BLaER1 (cell line): Measurements from ENCODE around the gene TMEM121B.

Source experiments
- H3K27ac ChIP-seq: shearing (Covaris generic); formaldehyde crosslinking; 2 replicates; pipeline ENCODE4 v1.8.1; 2022
- H3K27me3 ChIP-seq: shearing (Covaris generic); formaldehyde crosslinking; 2 replicates; pipeline ENCODE4 v1.8.1; 2022
- H3K36me3 ChIP-seq: shearing (Covaris generic); formaldehyde crosslinking; 2 replicates; pipeline ENCODE4 v1.8.1; 2022
- H3K4me1 ChIP-seq: shearing (Covaris generic); formaldehyde crosslinking; 2 replicates; pipeline ENCODE4 v1.8.1; 2022
- H3K4me2 ChIP-seq: shearing (Covaris generic); formaldehyde crosslinking; 2 replicates; pipeline ENCODE4 v1.8.1; 2022
- H3K4me3 ChIP-seq: shearing (Covaris generic); formaldehyde crosslinking; 2 replicates; pipeline ENCODE4 v1.8.1; 2022
- H3K9ac ChIP-seq: shearing (Covaris generic); formaldehyde crosslinking; 2 replicates; pipeline ENCODE4 v1.8.1; 2022
- H3K9me3 ChIP-seq: shearing (Covaris generic); formaldehyde crosslinking; 2 replicates; pipeline ENCODE4 v1.8.1; 2022
- H4K20me1 ChIP-seq: shearing (Covaris generic); formaldehyde crosslinking; 2 replicates; pipeline ENCODE4 v1.8.1; 2022
- Cebpa-rat ChIP-seq: shearing (Covaris generic); IDR thresholded peaks from 2 replicates; pipeline ENCODE4 v1.8.1; 2022

The TMEM121B gene

GRCh38 chr22:17084554-17085276 is 36.4 kb downstream of the TMEM121B start, which contains the start of gene IL17RA:
IL17RA (plus strand) TSS chr22:17085000; CDS start chr22:17085092, 92 bp downstream.
- Histone ChIP-seq H3K27ac (peak within 1 kb of the TSS; percentile 95), H4K20me1 (peaks cover 43% of the 10 kb centered on the region), H3K27me3 (no peaks in the 10 kb centered on the region), H3K4me3 (peak within 1 kb of the TSS; percentile 96), H3K9me3 (no peaks in the 10 kb centered on the region), H3K9ac (peak within 1 kb of the TSS; percentile 93), H3K4me2 (peak within 1 kb of the TSS; percentile 99), H3K4me1 (peaks cover 53% of the 10 kb centered on the region), H3K36me3 (no peaks in the 10 kb centered on the region)
- no peak for TF ChIP-seq Cebpa-rat

- no peak for TF ChIP-seq Cebpa-rat
- Histone ChIP-seq H3K27ac (peak overlapping the region; percentile 95), H3K36me3 (no peaks in the 10 kb centered on the region), H3K27me3 (no peaks in the 10 kb centered on the region), H3K9ac (peak overlapping the region; percentile 93), H3K4me3 (peak overlapping the region; percentile 96), H3K9me3 (no peaks in the 10 kb centered on the region), H4K20me1 (peaks cover 35% of the 10 kb centered on the region), H3K4me1 (peaks cover 46% of the 10 kb centered on the region), H3K4me2 (peak overlapping the region; percentile 99)
Measured at GRCh38 chr22:17083811-17084441, 37.2 kb downstream of the TMEM121B start.

DNA sequence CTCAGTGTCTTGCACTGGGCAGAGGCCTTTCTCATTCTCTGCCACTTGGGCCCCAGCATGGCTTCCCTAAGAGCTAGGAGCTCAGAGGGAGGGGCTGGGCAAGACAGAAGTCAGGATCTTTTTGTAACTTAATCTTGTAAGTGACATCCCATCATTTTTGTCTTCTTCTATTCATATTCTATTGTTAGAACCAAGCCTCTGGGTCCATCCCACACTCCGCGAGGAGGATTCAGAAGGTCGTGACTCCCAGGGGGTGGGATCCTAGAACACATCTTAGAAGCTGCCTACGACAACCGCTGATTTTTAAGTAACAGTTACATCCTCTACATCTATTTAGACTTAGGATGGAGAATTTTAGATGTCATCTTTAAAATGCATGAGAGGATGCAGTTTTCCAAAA is 37.9 kb downstream of the TMEM121B start:
- Histone ChIP-seq H3K4me3 (no peak overlapping the region), H3K9ac (no peak overlapping the region), H3K9me3 (no peaks in the 10 kb centered on the region), H3K4me2 (no peak overlapping the region), H3K27me3 (no peaks in the 10 kb centered on the region), H3K27ac (no peak overlapping the region), H3K4me1 (peaks cover 39% of the 10 kb centered on the region), H3K36me3 (no peaks in the 10 kb centered on the region), H4K20me1 (peaks cover 28% of the 10 kb centered on the region)
- no peak for TF ChIP-seq Cebpa-rat

DNA sequence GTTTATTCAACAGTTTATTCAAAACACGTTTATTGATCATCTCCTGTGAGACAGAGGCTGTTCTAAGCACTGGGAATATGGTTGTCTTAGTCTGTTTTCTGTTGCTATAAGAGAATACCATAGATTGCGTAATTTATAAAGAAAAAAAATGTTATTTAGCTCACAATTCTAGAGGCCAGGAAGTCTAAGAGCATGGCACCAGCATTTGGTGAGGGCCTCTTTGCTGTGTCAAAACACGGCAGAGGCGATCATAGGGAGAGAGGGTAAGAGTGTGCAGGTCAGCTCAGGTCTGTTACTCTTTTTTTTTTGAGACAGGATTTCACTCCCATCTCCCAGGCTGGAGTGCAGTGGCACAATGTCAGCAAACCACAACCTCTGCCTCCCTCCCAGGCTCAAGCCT is 41.6 kb downstream of the TMEM121B start:
- no peak overlapping the region for H3K4me2 ChIP-seq

DNA sequence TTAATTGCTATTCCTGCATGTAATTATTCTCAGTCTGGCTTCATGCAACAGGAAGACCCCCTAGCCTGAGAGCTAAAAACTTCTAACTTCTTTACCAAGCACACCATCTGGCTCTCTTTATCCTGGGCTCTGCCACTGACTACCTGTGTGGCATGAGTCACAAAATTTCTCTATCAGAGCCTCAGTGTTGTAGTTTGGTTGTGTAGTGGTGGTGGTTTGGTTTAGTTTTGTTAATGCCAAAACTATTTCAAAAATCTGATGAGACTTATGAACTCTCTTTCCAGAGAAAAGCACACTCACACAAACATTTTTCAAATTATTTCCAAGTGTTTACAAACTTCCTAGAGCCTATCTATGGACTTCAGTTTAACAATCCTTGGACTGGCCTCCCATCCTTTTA is 43.9 kb downstream of the TMEM121B start:
- H3K4me3 ChIP-seq, result no peak overlapping the region
- no peak overlapping the region for H3K9ac ChIP-seq
- H3K9me3 ChIP-seq, result no peaks in the 10 kb centered on the region
- no peak overlapping the region for H3K4me2 ChIP-seq
- H3K36me3 ChIP-seq, result no peaks in the 10 kb centered on the region
- H3K27me3 ChIP-seq, result no peaks in the 10 kb centered on the region
- H3K27ac ChIP-seq, result no peak overlapping the region
- peaks cover 13% of the 10 kb centered on the region for H3K4me1 ChIP-seq
- H4K20me1 ChIP-seq, result no peaks in the 10 kb centered on the region
- TF ChIP-seq Cebpa-rat, result no peak

More for the DNA sequence above, 41.6 kb downstream of the TMEM121B start:
- H3K27me3 ChIP-seq, result no peaks in the 10 kb centered on the region
- no peak overlapping the region for H3K27ac ChIP-seq
- H4K20me1 ChIP-seq, result no peaks in the 10 kb centered on the region
- H3K9ac ChIP-seq, result no peak overlapping the region
- H3K9me3 ChIP-seq, result no peaks in the 10 kb centered on the region
- peaks cover 23% of the 10 kb centered on the region for H3K4me1 ChIP-seq
- H3K36me3 ChIP-seq, result no peaks in the 10 kb centered on the region
- peak; percentile 62 for TF ChIP-seq Cebpa-rat
- H3K4me3 ChIP-seq, result no peak overlapping the region

DNA sequence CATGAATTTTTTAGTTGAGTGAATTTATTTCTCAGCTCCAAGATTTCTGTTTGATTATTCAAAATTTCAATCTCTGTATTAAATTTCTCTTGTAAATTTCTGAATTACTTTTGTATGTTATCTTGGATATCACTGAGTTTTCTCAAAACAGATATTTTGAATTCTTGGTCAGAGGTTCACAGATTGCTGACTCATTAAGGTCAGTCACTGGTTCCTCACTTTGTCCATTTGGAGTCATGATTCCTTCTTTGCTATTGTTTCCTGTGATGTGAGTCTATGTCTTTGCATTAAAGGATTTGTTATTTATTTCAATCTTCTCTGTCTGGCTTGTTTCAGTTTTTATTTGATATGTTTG is 46.5 kb downstream of the TMEM121B start:
- Histone ChIP-seq H3K9me3 (no peaks in the 10 kb centered on the region), H3K27me3 (no peaks in the 10 kb centered on the region), H3K36me3 (no peaks in the 10 kb centered on the region), H3K4me2 (no peak overlapping the region), H3K9ac (no peak overlapping the region), H4K20me1 (no peaks in the 10 kb centered on the region), H3K4me1 (peaks cover 13% of the 10 kb centered on the region), H3K4me3 (no peak overlapping the region), H3K27ac (no peak overlapping the region)
- no peak for TF ChIP-seq Cebpa-rat

DNA sequence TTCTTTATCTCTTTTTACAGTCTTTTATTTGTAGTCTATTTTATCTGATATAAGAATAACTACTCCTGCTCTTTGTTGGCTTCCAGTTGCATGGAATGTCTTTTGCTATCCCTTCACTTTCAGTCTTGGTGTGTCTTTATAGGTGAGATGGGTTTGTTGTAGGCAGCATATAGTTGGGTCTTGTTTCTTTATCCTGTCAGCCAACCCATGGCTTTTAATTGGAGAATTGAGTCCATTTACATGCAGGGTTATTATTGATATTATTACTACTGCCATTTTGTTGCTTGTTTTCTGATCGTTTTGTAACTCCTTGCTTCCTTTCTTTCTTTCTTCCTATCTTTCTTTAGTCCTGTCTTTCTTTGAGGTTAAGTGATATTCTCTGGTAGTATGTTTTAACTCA is 48.3 kb downstream of the TMEM121B start:
- H4K20me1 ChIP-seq, result no peaks in the 10 kb centered on the region
- no peaks in the 10 kb centered on the region for H3K36me3 ChIP-seq
- TF ChIP-seq Cebpa-rat, result no peak

More for the DNA sequence above, 48.3 kb downstream of the TMEM121B start:
- Histone ChIP-seq H3K27me3 (no peaks in the 10 kb centered on the region), H3K9ac (no peak overlapping the region), H3K9me3 (no peaks in the 10 kb centered on the region), H3K27ac (no peak overlapping the region), H3K4me1 (peaks cover 13% of the 10 kb centered on the region), H3K4me2 (no peak overlapping the region), H3K4me3 (no peak overlapping the region)
